Hematopoietic multipotent progenitor cell (in vitro differentiated cells): ENCODE measurements around the gene KCTD2. TPM values are rescaled to one million over a fixed set of nuclear protein-coding genes. Genes with fewer than 3 reads are reported as not detected.
"Not testable (repeated sequence)": the region's sequence is repeated elsewhere in the genome, so short reads cannot be mapped to it uniquely, and the experiment has no call there.

ENCODE experiments used
- DNase-seq, 3 donors: peaks; one replicate each; pipeline ENCODE4 v3.0.0-alpha.2; 2011 to 2015; ENCODE audit warnings: low read depth in 2 of 3, low spot score in 2 of 3
- total RNA-seq: library from RNA; depleted of rRNA; stranded (reverse); fragments of >200 nt; gene quantifications from one replicate; pipeline ENCODE4 v1.2.3, GENCODE V29; 2012

Gene KCTD2
- total RNA-seq, 1 donor = 18.6 TPM

- DNase-seq = no peak
Observed at GRCh38 chr17:75019146-75019545, 27.9 kb upstream of the KCTD2 start.

GRCh38 chr17:75019710-75020109, 27.3 kb upstream of the KCTD2 start:
- no peak for DNase-seq

DNA sequence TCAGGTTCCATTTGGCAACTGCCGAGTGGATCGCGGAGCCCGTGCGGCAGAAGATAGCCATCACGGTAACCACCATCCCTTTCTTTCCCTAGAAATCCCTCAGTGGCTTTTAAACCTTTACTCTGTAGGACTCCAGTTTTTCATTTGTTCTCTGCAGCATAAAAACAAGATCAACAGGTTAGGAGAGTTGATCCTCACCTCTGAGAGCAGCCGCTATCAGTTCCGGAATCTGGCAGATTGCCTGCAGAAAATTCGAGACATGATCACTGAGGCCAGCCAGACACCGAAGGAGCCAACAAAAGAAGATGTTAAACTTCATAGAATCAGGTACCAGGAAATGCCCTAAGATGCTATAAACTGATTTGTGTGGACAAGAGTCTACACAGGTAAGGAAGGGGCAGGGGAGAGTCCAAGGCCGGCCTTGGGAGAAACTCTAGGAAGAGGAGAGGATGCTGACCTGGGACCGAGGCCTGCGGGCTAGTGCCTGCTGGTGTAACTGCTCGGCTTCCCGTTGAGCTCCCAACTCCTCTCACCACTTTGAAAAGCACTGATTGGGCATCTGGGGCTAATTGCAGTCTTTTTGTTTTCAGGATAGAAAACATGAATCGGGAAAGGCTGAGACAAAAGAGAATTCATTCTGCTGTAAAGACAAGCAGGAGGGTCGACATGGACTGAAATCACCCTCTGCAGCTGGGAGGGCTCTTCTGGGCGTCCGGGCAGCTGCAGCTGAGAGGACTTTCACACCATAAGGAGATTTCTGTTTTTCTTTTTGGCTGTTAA, 26.5 kb upstream of the KCTD2 start:
- no peak for DNase-seq

GRCh38 chr17:75024686-75025397, 22.2 kb upstream of the KCTD2 start:
- DNase-seq = no peak

DNA sequence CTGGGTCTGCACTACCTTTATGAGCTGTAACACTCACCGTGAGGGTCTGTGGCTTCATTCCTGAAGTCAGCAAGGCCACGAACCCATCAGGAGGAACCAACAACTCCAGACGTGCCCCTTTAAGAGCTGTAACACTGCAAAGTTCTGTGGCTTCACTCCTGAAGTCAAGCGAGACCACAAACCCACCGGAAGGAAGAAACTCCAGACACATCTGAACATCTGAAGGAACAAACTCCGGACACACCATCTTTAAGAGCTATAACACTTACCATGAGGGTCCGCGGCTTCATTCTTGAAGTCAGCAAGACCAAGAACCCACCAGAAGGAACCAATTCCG, 21.7 kb upstream of the KCTD2 start:
- not testable (repeated sequence) for DNase-seq

- not testable (repeated sequence) for DNase-seq
Observed at GRCh38 chr17:75026650-75027049, 20.4 kb upstream of the KCTD2 start.

DNA sequence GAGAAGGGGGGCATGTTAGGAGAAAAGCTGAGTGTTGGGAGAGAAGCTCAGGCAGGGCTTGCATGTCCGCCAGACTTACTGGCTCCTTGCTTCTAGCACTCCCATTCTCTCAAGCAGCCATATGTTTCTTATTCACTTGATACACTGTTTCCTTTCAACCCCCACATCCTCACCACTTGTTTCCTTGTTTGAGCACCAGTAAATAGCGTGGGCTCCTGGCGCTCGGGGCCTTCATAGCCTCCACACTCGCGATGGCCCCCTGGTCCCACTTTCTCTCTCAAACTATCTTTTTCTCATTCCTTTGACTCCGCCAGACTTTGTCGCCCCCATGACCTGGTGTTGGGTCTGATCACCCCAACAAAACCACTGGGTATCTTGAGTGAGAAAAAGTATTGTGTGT, 16.9 kb upstream of the KCTD2 start:
- no peak for DNase-seq

- DNase-seq = peak; percentile 48 to 81 (median 72)
Observed at GRCh38 chr17:75031972-75032719, 14.9 kb upstream of the KCTD2 start.

GRCh38 chr17:75032720-75033280, 14.2 kb upstream of the KCTD2 start:
- peak in 1 of 3 donors; percentile 50 for DNase-seq

GRCh38 chr17:75033346-75034235, 13.4 kb upstream of the KCTD2 start:
- peak; percentile 72 to 96 (median 87) for DNase-seq

DNA sequence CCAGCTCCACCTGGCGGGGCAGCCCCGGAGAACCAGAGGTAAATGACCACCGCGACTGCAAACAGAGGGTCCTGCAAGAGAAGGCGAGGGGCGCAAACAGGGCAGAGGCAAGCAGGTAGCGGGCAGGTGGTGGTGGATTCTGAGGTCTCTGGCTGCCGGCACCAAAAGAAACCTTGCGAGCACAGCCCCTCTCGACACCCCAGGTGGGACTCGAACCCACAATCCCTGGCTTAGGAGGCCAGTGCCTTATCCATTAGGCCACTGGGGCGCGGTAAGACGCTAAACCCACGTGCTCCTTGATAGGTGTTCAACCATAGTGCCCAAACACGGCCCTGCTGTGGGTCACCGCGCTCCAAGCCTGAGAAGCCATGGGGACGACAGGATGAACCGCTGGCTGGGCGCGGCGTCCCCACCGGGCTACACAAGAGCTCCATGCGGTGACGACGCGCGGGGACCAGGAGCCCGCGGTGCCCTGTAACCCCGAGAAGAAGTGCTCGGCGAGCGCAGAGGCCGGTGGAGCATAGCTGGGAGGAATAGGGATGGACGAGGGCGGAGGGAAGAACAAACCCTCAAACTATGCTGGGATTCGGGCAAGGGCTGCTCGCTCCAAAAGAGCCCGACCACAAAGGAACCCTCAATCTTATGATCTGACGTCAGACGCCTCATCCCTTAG, 12.7 kb upstream of the KCTD2 start:
- DNase-seq = peak; percentile 57 to 94 (median 84)

DNA sequence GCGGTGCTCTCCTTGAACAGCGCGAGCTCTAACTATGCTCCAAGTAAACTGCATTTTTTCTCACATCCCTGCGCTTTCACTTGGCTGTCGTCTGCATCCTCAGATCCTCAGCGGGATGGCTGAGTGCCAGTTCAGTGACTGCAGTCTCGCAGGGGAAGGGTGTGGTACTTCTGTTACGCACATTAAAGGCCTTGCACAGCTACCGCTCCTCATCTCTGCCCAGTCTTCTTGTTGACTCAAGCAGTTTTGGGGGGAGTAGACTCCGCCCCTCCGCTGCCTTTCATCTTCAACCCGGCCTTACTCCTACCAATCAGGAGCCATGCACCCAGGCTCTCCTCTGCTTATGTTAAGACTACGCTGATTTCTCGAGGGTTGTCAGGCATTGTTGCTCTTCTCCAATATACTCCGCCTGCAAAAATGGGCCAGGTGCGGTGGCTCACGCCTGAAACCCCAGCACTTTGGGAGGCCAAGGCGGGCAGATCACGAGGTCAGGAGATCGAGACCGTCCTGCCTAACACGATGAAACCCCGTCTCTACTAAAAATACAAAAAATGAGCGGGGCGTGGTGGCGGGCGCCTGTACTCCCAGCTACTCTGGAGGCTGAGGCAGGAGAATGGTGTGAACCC, 10.3 kb upstream of the KCTD2 start:
- peak; percentile 76 to 84 (median 84) for DNase-seq

GRCh38 chr17:75039238-75039637, 7.8 kb upstream of the KCTD2 start:
- DNase-seq = no peak

GRCh38 chr17:75041656-75042280, 5.3 kb upstream of the KCTD2 start:
- no peak for DNase-seq

GRCh38 chr17:75043789-75044188, 3.2 kb upstream of the KCTD2 start:
- not testable (repeated sequence) for DNase-seq

- no peak for DNase-seq
Observed at GRCh38 chr17:75044716-75045115, 2.3 kb upstream of the KCTD2 start.

DNA sequence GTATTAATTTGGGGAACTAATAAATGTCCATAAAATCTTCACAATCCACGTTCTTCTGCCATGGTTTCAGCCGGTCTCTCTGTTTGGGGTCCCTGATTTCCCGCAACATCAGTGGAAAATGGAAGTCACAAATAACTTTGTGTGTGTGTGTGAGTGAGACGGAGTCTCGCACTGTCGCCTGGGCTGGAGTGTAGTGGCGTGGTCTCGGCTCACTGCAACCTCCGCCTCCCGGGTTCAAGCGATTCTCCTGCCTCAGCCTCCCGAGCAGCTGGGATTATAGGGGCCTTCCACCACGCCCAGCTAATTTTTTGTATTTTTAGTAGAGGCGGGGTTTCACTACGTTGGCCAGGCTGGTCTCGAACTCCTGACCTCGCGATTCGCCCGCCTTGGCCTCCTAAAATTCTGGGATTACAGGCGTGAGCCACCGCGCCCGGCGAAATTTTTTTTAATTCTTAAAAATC, 1.0 kb upstream of the KCTD2 start:
- not testable (repeated sequence) for DNase-seq

DNA sequence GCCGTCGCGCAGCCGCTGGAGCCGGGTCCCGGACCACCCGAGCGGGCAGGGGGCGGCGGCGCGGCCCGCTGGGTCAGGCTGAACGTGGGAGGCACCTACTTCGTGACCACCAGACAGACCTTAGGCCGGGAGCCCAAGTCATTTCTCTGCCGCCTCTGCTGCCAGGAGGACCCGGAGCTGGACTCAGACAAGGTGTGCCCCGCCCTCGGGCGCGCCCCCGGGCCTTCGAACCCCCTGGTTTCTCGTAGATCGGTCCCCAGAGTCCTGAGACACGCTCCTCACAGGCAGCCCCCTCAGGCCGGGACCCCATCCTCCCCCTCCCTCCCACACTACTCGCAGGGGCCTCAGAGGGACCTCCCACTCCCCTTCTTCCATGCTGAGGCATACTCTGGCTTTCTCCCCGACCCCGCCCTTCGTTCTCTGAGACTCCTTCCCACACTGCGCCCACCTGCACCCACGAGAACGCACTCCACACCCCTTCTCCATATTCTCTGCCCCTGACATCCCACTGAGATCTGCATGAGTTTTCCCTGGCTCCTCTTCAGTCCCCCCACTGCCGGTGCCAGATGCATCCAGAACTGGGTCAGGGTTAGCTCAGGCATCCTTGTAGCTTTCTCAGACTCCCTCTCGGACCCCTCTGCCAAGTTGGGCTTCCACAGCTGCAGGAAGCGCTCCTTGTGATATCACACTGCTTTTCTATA, 523 bp downstream of the KCTD2 start:
- peak in 1 of 3 donors; percentile 31 for DNase-seq
